Right renal cortex interstitium (tissue), 3 donors: Measurements from ENCODE around the gene ZBTB40. TPM values are rescaled to one million over a fixed set of nuclear protein-coding genes. Genes with fewer than 3 reads are reported as not detected.

ENCODE experiments used
- DNase-seq, 3 donors: peaks; one replicate each; pipeline ENCODE4 v3.0.0-alpha.2; 2013; ENCODE audit warnings: low read depth in 3 of 3, low spot score in 2 of 3
- polyA plus RNA-seq, 3 donors: library from polyadenylated mRNA; unstranded; fragments of 120-200 nt; gene quantifications; one replicate each; pipeline ENCODE4 v1.2.1, GENCODE V29; 2013; ENCODE audit not compliant: insufficient read length in 3 of 3

The ZBTB40 gene
- 10 to 100 TPM; 18.4 to 19.8 (median 19.3) TPM for polyA plus RNA-seq

- DNase-seq: peak; percentile 92 to 94 (median 92)
These were observed at the start of gene ZBTB40 for GRCh38 chr1:22451702-22452480. TSS of gene ZBTB40 (plus strand) at chr1:22451851. CDS start at chr1:22489949, 38,098 bp downstream.

- no peak for DNase-seq
These were observed 49.1 kb upstream of the ZBTB40 start for GRCh38 chr1:22402356-22403053.

GRCh38 chr1:22404486-22404885 is 47.2 kb upstream of the ZBTB40 start:
- DNase-seq: no peak

GRCh38 chr1:22406722-22407495 is 44.7 kb upstream of the ZBTB40 start:
- DNase-seq: no peak

- no peak for DNase-seq
These were observed 43.4 kb upstream of the ZBTB40 start for GRCh38 chr1:22408230-22408629.

GRCh38 chr1:22410401-22410800 is 41.2 kb upstream of the ZBTB40 start:
- no peak for DNase-seq

GRCh38 chr1:22410928-22411495 is 40.6 kb upstream of the ZBTB40 start:
- DNase-seq: no peak

GRCh38 chr1:22411589-22411988 is 40.1 kb upstream of the ZBTB40 start:
- no peak for DNase-seq

GRCh38 chr1:22412932-22413727 is 38.5 kb upstream of the ZBTB40 start:
- no peak for DNase-seq

GRCh38 chr1:22413799-22414198 is 37.9 kb upstream of the ZBTB40 start:
- DNase-seq: no peak

- no peak for DNase-seq
These were observed 37.4 kb upstream of the ZBTB40 start for GRCh38 chr1:22414244-22414751.

- DNase-seq: no peak
These were observed 36.2 kb upstream of the ZBTB40 start for GRCh38 chr1:22415489-22415888.

- peak; percentile 73 to 80 (median 75) for DNase-seq
These were observed 34.8 kb upstream of the ZBTB40 start for GRCh38 chr1:22416555-22417454.

- DNase-seq: no peak
These were observed 34.2 kb upstream of the ZBTB40 start for GRCh38 chr1:22417466-22417865.

GRCh38 chr1:22418312-22418711 is 33.3 kb upstream of the ZBTB40 start:
- DNase-seq: no peak

GRCh38 chr1:22418933-22419382 is 32.7 kb upstream of the ZBTB40 start:
- DNase-seq: no peak

GRCh38 chr1:22420455-22421053 is 31.1 kb upstream of the ZBTB40 start:
- no peak for DNase-seq

GRCh38 chr1:22426781-22427180 is 24.9 kb upstream of the ZBTB40 start:
- no peak for DNase-seq
